ENCODE results near the gene CYP4F8.

Gene CYP4F8

GRCh38 chr19:15634105-15634504, 19.1 kb downstream of the CYP4F8 start:
- peaks cover 3% of the 10 kb centered on the region; the same call in 1 of the 2 replicates for H4K20me1 ChIP-seq (ENCODE audit: control insufficient read depth, insufficient read depth, low read depth, low read length)
- no peak overlapping the region for H3K4me2 ChIP-seq (ENCODE audit: low read length)
- H3F3A ChIP-seq (ENCODE audit: control insufficient read depth, insufficient read depth), result no peaks in the 10 kb centered on the region
- no peak overlapping the region for H3K27ac ChIP-seq (ENCODE audit: low read depth, low read length)
- no peaks in the 10 kb centered on the region for H3K79me2 ChIP-seq (ENCODE audit: control insufficient read depth, low read length)
- no peaks in the 10 kb centered on the region for H3K4me1 ChIP-seq (ENCODE audit: control insufficient read depth, low read length)
- H3K9me3 ChIP-seq (ENCODE audit: control insufficient read depth, insufficient read depth, low read length), result no peaks in the 10 kb centered on the region
- no peaks in the 10 kb centered on the region for H3K36me3 ChIP-seq (ENCODE audit: control insufficient read depth, low read length)
- H3K9me2 ChIP-seq (replicated peaks; ENCODE audit: control insufficient read depth, low read length), result no peaks in the 10 kb centered on the region
- H3K4me3 ChIP-seq (ENCODE audit: low read length), result no peak overlapping the region
- TF ChIP-seq EZH2phosphoT487 (IDR thresholded peaks at IDR 0.05; ENCODE audit: borderline replicate concordance, low read length) (no peak), CTCF (IDR thresholded peaks at IDR 0.05; ENCODE audit: low read depth, low read length, poor library complexity, severe bottlenecking) (no peak)
- H3K27me3 ChIP-seq (ENCODE audit: control insufficient read depth, low read length), result no peaks in the 10 kb centered on the region

GRCh38 chr19:15635016-15635805, 20.2 kb downstream of the CYP4F8 start:
- Histone ChIP-seq H3K9me3 (ENCODE audit: control insufficient read depth, insufficient read depth, low read length) (no peaks in the 10 kb centered on the region), H3K4me2 (ENCODE audit: low read length) (no peak overlapping the region), H3F3A (ENCODE audit: control insufficient read depth, insufficient read depth) (no peaks in the 10 kb centered on the region), H4K20me1 (ENCODE audit: control insufficient read depth, insufficient read depth, low read depth, low read length) (peaks cover 3% of the 10 kb centered on the region; the same call in 1 of the 2 replicates), H3K4me3 (ENCODE audit: low read length) (no peak overlapping the region), H3K9me2 (replicated peaks; ENCODE audit: control insufficient read depth, low read length) (no peaks in the 10 kb centered on the region), H3K79me2 (ENCODE audit: control insufficient read depth, low read length) (no peaks in the 10 kb centered on the region), H3K27ac (ENCODE audit: low read depth, low read length) (no peak overlapping the region), H3K27me3 (ENCODE audit: control insufficient read depth, low read length) (no peaks in the 10 kb centered on the region), H3K4me1 (ENCODE audit: control insufficient read depth, low read length) (no peaks in the 10 kb centered on the region), H3K36me3 (ENCODE audit: control insufficient read depth, low read length) (no peaks in the 10 kb centered on the region)
- no peak for TF ChIP-seq EZH2phosphoT487 (IDR thresholded peaks at IDR 0.05; ENCODE audit: borderline replicate concordance, low read length)
- no peak for TF ChIP-seq CTCF (IDR thresholded peaks at IDR 0.05; ENCODE audit: low read depth, low read length, poor library complexity, severe bottlenecking)

- Histone ChIP-seq H3K4me3 (ENCODE audit: low read length) (no peak overlapping the region), H3K27me3 (ENCODE audit: control insufficient read depth, low read length) (no peaks in the 10 kb centered on the region), H4K20me1 (ENCODE audit: control insufficient read depth, insufficient read depth, low read depth, low read length) (peaks cover 3% of the 10 kb centered on the region; the same call in 1 of the 2 replicates), H3K27ac (ENCODE audit: low read depth, low read length) (no peak overlapping the region), H3K9me2 (replicated peaks; ENCODE audit: control insufficient read depth, low read length) (no peaks in the 10 kb centered on the region), H3K4me2 (ENCODE audit: low read length) (no peak overlapping the region), H3F3A (ENCODE audit: control insufficient read depth, insufficient read depth) (no peaks in the 10 kb centered on the region), H3K4me1 (ENCODE audit: control insufficient read depth, low read length) (no peaks in the 10 kb centered on the region), H3K79me2 (ENCODE audit: control insufficient read depth, low read length) (no peaks in the 10 kb centered on the region), H3K9me3 (ENCODE audit: control insufficient read depth, insufficient read depth, low read length) (no peaks in the 10 kb centered on the region), H3K36me3 (ENCODE audit: control insufficient read depth, low read length) (no peaks in the 10 kb centered on the region)
- TF ChIP-seq EZH2phosphoT487 (IDR thresholded peaks at IDR 0.05; ENCODE audit: borderline replicate concordance, low read length) (no peak), CTCF (IDR thresholded peaks at IDR 0.05; ENCODE audit: low read depth, low read length, poor library complexity, severe bottlenecking) (no peak)
Measured at GRCh38 chr19:15636026-15636425, 21.0 kb downstream of the CYP4F8 start.

Measured in DOHH2 (cell line).